Fibroblast of skin of left biceps (primary cell): ENCODE measurements around the gene LHX3.
"Not testable (repeated sequence)": the region's sequence is repeated elsewhere in the genome, so short reads cannot be mapped to it uniquely, and the experiment has no call there.

Experiments used
- DNase-seq, 2 experiments: peaks; one replicate each; pipeline ENCODE4 v3.0.0-alpha.2; 2013; ENCODE audit warnings: low read depth in 2 of 2

Gene LHX3

GRCh38 chr9:136153381-136154065, 51.4 kb downstream of the LHX3 start:
- no peak for DNase-seq

- DNase-seq = no peak
Measured at GRCh38 chr9:136152931-136153330, 52.0 kb downstream of the LHX3 start.

- DNase-seq = no peak
Measured at GRCh38 chr9:136152543-136152866, 52.4 kb downstream of the LHX3 start.

GRCh38 chr9:136151848-136152542, 52.9 kb downstream of the LHX3 start:
- DNase-seq = no peak

- no peak for DNase-seq
Measured at GRCh38 chr9:136151214-136151804, 53.6 kb downstream of the LHX3 start.

- not testable (repeated sequence) for DNase-seq
Measured at GRCh38 chr9:136150664-136151213, 54.2 kb downstream of the LHX3 start.

- DNase-seq = no peak
Measured at GRCh38 chr9:136149853-136150252, 55.1 kb downstream of the LHX3 start.

- DNase-seq = no peak
Measured at GRCh38 chr9:136149337-136149736, 55.6 kb downstream of the LHX3 start.

- DNase-seq = no peak
Measured at GRCh38 chr9:136148766-136149165, 56.2 kb downstream of the LHX3 start.

- DNase-seq = no peak
Measured at GRCh38 chr9:136147890-136148714, 56.8 kb downstream of the LHX3 start.

- no peak for DNase-seq
Measured at GRCh38 chr9:136147038-136147889, 57.7 kb downstream of the LHX3 start.
